Mononuclear cell (primary cell): ENCODE measurements around the gene ADIPOR1. TPM values are rescaled to one million over a fixed set of nuclear protein-coding genes. Genes with fewer than 3 reads are reported as not detected.
"Not testable (repeated sequence)": the region's sequence is repeated elsewhere in the genome, so short reads cannot be mapped to it uniquely, and the experiment has no call there.

Experiments
- H3K27me3 ChIP-seq: 2 replicates; pipeline ENCODE4 v1.6.0; 2011; ENCODE audit warnings: low read length, control low read depth; ENCODE audit not compliant: insufficient read depth
- H3K4me1 ChIP-seq: 2 replicates; pipeline ENCODE4 v1.5.1; 2011; ENCODE audit warnings: mild to moderate bottlenecking, low read length, control low read depth; ENCODE audit not compliant: insufficient read depth
- H3K4me3 ChIP-seq: 2 replicates; pipeline ENCODE4 v1.5.1; 2011; ENCODE audit warnings: mild to moderate bottlenecking, low read length, moderate library complexity
- H3K9me3 ChIP-seq: 2 replicates; pipeline ENCODE4 v1.5.1; 2011; ENCODE audit warnings: low read depth, mild to moderate bottlenecking, control low read depth, low read length
- total RNA-seq: library from RNA; depleted of rRNA; stranded (reverse); fragments of >200 nt; gene quantifications from one replicate; pipeline ENCODE4 v1.2.3, GENCODE V29; 2012

The ADIPOR1 gene, protein sequence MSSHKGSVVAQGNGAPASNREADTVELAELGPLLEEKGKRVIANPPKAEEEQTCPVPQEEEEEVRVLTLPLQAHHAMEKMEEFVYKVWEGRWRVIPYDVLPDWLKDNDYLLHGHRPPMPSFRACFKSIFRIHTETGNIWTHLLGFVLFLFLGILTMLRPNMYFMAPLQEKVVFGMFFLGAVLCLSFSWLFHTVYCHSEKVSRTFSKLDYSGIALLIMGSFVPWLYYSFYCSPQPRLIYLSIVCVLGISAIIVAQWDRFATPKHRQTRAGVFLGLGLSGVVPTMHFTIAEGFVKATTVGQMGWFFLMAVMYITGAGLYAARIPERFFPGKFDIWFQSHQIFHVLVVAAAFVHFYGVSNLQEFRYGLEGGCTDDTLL
- 139 TPM for total RNA-seq

DNA sequence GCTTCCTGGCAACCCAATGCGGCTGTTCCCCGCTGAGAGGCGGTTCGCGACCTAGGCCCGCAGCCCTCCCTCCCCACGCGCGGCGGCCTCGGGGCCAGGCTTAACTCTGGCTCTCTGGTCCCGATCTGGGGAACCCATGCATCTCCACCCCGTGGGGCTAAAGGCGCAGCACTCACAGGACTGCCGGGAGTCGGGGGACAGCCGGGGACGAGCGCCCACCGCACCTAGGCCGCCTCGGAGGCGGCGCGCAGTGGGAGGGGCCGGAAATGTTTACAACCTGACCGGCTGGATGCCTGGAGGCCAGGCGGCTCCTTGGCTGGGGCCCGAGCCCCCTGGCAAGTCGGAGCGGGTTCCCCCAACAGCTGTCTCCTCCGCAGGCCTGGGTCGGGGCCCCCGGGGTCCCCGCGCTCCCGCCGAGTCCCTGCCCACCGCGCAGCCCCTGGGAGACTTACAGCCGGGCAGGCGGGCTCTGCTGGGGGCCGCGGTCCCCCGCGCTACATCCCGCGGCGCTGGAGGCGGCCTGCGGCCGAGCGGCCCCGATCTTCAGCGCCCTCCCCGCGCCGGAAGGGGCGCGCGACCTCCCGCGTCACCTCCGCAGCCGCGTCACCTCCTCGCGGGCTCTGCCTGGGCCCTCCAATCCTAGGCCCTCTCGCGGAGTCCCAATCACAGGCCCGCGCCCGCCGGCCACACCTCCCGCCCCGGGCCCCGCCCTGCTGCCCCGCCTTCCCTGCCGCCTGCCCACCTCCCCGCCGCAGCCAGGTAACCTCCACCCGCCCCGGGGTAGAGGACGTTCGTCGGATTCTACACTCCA lies at the start of gene ADIPOR1:
ADIPOR1 (minus strand) TSS at position 580 of the 811 bp plus-strand sequence. CDS start 7,242 bp downstream, outside the sequence.
- peak within 1 kb of the TSS; percentile 92 for H3K4me3 ChIP-seq
- H3K9me3 ChIP-seq: no peaks in the 10 kb centered on the region
- H3K4me1 ChIP-seq: peaks cover 50% of the 10 kb centered on the region
- no peaks in the 10 kb centered on the region for H3K27me3 ChIP-seq

DNA sequence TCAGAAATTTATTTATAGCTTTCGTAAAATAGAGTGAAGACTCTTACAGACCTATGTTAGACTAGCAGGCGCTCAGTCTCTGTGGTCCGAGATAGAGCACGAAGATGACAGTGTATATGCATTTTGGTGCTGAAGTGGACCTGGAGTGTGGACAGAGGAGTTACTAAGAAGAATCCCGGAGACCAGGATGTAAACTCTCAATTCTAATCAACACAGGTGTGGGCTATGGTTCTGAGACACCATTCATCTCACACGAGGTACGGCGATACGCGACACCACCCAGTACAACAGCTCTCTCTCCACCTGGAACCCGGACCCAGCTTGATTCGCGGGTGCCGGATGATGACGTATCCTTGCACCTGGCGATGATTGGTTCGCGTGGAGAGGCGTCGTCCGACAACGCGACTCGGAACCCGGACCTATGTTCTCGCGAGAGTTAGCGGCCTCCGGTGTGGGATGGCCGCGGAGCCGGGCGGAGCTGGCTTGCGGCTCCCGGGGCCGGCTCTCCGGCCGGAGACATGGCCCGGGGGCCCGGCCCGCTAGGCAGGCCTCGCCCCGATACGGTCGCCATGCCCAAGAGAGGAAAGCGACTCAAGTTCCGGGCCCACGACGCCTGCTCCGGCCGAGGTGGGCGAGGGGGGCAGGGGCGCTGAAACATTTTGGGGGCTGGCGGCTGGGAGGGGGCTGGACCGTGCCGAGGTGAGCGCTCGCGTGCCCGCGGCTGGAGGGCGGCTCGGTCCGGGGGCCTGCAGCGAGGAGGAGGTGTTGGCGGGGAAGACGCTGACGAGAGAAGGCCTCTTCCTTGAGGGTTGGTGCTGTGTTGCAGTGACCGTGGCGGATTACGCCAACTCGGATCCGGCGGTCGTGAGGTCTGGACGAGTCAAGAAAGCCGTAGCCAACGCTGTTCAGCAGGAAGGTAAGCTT lies 49.1 kb upstream of the ADIPOR1 start, which contains the start of gene TMEM183A:
TMEM183A (plus strand) TSS at position 427 of the 924 bp plus-strand sequence; CDS start at position 519, 92 bp downstream.
- Histone ChIP-seq H3K4me3 (peak within 1 kb of the TSS; percentile 93), H3K4me1 (peaks cover 26% of the 10 kb centered on the region), H3K27me3 (no peaks in the 10 kb centered on the region), H3K9me3 (no peaks in the 10 kb centered on the region)

DNA sequence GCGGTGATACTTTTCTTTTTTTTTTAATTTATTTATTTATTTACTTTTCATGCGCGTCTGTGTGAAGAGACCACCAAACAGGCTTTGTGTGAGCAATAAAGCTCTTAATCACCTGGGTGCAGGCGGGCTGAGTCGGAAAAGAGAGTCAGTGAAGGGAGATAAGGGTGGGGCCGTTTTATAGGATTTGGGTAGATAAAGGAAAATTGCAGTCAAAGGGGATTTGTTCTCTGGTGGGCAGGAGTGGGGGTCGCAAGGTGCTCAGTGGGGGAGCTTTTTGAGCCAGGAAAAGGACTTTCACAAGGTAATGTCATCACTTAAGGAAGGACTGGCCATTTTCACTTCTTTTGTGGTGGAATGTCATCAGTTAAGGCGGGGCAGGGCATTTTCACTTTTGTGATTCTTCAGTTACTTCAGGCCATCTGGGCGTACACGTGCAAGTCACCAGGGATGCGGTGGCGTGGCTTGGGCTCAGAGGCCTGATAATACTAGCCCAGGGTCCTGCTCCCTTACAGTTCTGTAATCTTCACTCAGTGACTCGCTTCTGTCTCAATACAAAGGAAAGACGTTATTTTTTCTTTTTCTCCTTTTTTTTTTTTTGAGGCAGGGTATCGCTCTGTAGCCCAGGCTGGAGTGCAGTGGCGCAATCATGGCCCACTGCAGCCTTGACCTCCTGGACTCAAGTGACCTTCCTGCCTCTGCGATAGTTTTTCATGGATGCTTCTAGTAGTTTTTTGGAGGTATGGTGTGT lies 47.5 kb upstream of the ADIPOR1 start:
- peaks cover 26% of the 10 kb centered on the region for H3K4me1 ChIP-seq
- not testable (repeated sequence) for H3K27me3 ChIP-seq, H3K9me3 ChIP-seq, H3K4me3 ChIP-seq

DNA sequence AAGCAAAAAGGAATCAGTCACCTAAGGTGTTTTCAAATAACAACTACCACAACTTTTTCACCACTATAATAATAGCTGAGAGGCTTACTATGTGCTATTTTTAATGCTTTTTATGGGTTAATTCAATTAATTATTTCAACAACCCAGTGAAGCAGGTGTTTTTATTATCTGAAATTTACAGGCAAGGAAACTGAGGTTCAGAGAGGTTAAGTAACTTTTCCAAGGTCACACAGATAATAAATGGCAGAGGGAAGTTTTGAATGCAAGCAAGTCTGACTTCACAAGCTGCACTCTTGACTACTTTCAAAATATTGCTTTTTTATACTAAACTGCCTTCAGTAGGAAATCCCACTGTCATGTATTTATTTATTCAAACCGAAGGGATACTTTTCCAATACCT lies 44.8 kb upstream of the ADIPOR1 start:
- Histone ChIP-seq H3K9me3 (no peaks in the 10 kb centered on the region), H3K27me3 (no peaks in the 10 kb centered on the region), H3K4me3 (no peak overlapping the region), H3K4me1 (peaks cover 18% of the 10 kb centered on the region)

DNA sequence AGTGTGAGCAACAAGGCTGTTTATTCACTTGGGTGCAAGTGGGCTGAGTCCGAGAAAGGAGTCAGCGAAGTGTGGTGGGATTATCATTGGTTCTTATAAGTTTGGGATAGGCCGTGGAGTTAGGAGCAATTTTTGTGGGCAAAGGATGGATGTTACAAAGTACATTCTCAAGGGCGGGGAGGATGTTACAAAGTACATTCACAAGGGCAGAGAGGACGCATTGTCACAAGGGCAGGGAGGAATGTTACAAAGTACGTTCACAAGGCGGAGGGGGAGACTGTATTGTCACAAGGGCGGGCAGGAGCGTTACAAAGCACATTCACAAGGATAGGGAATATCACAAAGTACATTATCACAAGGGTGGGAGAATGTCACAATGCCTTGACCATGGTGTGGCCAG lies 43.9 kb upstream of the ADIPOR1 start:
- Histone ChIP-seq H3K9me3 (no peaks in the 10 kb centered on the region), H3K4me3 (no peak overlapping the region)

DNA sequence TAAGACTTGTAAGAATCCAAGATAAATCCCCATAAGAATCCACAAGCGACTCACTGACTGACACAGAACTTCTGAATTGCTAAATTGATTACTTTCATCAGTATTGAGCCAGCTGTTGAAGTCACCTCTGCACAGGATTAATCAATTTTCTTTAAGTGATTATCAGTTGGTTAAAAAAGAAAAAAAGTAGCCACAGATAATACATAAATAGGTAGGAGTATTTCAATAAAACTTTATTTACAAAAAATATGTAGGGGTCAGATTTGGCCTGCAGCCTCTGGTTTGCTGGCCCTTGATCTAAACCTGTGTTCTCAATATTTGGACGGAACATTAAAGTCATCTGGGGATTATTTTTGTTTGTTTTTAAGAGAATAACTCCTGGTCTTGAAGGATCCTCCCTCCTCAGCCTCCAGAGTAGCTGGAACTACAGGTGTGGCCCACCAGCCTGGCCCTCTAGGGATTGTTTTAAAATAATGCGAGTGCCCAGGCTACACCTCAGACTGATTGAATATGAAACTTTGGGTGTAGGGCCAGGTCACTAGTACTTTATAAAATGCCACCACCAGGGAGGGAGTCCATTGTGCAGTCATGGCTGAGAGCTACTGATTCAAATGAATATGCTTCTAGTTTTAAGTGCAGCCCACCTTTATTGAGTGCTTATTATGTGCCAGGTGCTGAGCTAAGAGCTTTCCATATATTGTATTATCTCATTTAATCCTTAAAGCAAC lies 42.3 kb upstream of the ADIPOR1 start:
- Histone ChIP-seq H3K4me1 (peaks cover 7% of the 10 kb centered on the region), H3K4me3 (no peak overlapping the region), H3K27me3 (no peaks in the 10 kb centered on the region), H3K9me3 (no peaks in the 10 kb centered on the region)

More for the DNA sequence above, 43.9 kb upstream of the ADIPOR1 start:
- Histone ChIP-seq H3K27me3 (no peaks in the 10 kb centered on the region), H3K4me1 (peaks cover 18% of the 10 kb centered on the region)

DNA sequence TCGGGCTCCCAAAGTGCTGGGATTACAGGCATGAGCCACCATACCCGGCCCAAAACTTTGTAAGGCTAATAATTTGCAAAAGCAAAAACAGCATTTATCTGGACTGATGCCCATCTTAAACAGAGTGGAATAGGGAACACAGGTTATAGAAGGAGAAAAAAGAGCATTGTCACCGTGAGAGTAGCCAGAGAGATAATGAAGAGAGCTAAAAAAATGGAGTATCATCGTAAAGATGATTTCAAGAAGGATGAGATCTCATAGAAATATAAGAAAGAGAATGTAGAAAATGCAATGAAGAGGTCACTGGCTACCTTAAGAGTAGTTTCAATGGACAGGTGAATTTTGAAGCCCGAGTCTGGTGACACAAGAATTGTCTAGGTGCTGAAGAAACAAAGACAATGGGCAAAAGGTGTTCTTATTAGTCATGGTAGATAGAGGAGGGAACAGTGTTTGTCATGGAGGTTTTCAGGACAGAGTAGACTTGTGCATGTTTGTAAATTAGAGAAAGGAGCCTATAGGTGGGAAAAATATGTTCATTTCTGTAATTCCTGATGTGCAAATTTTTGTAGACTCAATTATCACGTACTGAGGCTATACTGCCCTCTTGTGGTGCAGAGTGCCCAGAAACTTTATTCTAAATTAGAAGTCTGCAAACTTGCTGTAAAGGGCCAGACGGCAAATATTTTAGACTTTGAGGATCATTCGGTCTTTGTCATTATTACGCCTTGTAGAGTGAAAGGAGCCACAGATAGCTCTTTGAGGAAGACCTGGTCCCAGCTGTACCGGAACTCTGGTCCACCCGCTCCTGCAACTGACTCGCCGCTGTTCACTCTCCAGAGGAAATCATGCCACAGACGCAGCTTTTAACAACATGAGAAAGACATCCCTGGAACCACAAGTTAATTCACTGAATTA lies 41.0 kb upstream of the ADIPOR1 start:
- no peaks in the 10 kb centered on the region for H3K9me3 ChIP-seq
- no peaks in the 10 kb centered on the region for H3K27me3 ChIP-seq
- H3K4me1 ChIP-seq: peaks cover 7% of the 10 kb centered on the region
- no peak overlapping the region for H3K4me3 ChIP-seq

DNA sequence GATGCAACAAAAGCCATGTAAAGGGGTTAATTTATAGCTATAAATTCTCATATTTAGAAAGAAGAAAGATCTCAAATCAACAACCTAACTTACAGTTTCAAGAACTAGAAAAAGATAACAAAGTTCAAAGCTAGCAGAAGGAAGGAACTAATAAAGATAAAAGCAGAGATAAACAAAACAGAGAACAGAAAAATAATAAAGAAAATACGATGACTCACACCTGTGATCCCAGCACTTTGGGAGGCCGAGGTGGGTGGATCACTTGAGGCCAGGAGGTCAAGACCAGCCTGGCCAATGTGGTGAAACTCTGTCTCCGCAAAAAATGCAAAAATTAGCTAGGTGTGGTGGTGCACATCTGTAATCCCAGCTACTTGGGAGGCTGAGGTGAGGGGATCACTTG lies 36.6 kb upstream of the ADIPOR1 start:
- H3K27me3 ChIP-seq: no peaks in the 10 kb centered on the region
- H3K4me1 ChIP-seq: peaks cover 11% of the 10 kb centered on the region
- H3K9me3 ChIP-seq: no peaks in the 10 kb centered on the region
- H3K4me3 ChIP-seq: no peak overlapping the region

DNA sequence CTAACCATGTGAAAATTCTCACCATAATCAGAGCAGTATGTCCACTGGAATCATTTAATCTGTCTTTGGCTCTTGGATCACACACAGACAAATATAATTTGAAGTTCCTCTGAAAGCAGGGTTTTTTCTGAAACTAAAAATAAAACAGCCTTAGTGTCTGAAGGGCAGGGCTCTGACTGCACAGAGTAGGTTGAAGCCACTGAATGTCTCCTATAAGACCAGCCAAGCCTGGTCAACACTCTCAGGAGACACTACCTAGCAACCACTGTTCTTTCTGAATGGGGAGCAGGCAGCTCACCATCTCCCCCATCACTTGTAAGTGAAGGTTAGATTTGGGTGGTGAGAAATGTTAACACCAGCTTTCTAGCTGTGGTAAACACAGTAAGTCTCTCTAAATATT lies 33.0 kb upstream of the ADIPOR1 start:
- Histone ChIP-seq H3K9me3 (no peaks in the 10 kb centered on the region), H3K27me3 (no peaks in the 10 kb centered on the region), H3K4me1 (peaks cover 19% of the 10 kb centered on the region), H3K4me3 (no peak overlapping the region)

DNA sequence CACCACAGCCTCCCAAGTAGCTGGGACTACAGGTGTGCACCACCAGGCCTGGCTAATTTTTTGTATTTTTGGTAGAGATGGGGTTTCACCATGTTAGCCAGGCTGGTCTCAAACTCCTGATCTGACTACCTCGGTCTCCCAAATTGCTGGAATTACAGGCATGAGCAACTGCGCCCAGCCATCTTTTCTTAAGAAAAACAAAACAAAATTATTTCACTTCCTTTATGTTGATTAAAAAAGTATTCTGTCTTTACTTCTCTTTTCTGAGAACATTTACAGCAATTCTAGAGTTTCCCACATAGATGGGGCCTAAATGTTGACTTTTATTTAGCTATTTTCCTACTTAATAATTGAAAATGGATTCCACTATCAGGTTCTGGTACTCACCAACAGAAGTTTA lies 31.8 kb upstream of the ADIPOR1 start:
- Histone ChIP-seq H3K27me3 (no peaks in the 10 kb centered on the region), H3K9me3 (no peaks in the 10 kb centered on the region), H3K4me1 (peaks cover 19% of the 10 kb centered on the region), H3K4me3 (no peak overlapping the region)

DNA sequence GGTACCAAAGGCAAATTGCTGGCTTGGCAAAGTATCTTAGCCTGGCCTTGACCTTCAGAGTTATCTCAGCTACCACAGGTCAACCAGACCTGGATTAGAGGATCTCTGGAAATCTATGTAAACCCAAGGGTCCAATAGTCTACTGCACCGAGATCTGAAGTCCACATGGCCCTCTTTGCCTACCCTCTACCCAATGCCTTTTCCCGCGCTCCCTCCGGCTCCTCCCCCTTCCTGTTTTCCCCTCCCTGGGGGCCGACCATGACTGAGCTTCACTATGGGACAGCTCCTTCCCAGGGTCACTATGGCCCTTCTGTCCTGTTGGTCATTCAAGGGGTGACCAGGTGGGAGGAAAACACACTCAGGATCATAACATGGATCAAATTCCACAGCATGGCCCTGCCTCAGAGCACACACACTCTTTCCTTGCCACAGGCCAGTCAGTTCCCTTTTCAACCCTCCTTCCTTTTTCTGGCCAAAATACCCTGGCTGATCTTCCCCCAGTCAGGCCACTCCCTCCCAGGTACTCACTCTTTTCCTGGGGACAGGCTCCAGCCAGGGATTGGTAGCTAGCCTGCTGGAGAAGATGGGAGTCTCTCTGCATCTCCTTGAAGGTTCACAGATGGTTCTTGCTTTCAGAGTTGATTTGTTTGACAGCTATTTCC lies 29.9 kb upstream of the ADIPOR1 start:
- Histone ChIP-seq H3K9me3 (no peaks in the 10 kb centered on the region), H3K4me3 (no peak overlapping the region), H3K4me1 (peaks cover 19% of the 10 kb centered on the region), H3K27me3 (no peaks in the 10 kb centered on the region)

DNA sequence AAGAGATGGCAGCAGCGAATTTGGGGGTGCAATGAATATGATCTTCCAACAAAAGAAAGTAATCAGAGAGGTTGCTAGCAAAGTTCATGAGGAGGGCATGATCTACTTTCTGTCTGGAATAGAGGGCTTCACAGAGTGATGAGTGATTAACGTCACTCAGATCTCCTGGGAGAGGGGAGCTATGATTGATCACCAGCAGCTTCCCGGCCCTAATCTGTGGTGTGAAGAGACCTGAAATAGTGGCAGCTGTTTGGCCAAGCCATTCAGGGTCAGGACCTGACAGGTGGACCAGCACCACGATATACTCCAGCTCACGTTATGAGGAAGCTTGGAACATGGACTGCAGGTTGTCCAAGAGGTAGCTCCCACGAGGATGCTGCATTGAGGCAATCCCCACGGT lies 29.1 kb upstream of the ADIPOR1 start:
- H3K4me1 ChIP-seq: peaks cover 23% of the 10 kb centered on the region
- no peak overlapping the region for H3K4me3 ChIP-seq
- H3K27me3 ChIP-seq: no peaks in the 10 kb centered on the region
- H3K9me3 ChIP-seq: no peaks in the 10 kb centered on the region
